ENCODE data around the gene MLEC.

DNA sequence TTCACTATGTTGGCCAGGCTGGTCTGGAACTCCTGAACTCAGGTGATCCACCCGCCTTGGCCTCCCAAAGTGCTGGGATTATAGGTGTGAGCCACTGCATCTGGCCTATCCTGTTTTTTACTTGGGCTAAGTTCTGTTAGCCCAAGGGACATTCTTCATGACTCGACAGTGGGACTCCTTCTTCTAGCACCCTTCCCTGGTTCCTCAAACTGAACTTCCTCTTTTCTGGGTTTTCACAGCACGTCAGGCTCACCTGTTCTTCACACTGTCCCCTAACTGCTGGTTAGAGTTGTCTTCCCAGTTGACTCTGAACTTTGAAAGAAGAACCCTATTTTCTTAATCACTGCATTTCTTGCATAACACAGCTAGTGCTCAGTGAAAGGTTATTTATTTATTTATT is 24.1 kb upstream of the MLEC start:
- TF ChIP-seq, protein P1, sequence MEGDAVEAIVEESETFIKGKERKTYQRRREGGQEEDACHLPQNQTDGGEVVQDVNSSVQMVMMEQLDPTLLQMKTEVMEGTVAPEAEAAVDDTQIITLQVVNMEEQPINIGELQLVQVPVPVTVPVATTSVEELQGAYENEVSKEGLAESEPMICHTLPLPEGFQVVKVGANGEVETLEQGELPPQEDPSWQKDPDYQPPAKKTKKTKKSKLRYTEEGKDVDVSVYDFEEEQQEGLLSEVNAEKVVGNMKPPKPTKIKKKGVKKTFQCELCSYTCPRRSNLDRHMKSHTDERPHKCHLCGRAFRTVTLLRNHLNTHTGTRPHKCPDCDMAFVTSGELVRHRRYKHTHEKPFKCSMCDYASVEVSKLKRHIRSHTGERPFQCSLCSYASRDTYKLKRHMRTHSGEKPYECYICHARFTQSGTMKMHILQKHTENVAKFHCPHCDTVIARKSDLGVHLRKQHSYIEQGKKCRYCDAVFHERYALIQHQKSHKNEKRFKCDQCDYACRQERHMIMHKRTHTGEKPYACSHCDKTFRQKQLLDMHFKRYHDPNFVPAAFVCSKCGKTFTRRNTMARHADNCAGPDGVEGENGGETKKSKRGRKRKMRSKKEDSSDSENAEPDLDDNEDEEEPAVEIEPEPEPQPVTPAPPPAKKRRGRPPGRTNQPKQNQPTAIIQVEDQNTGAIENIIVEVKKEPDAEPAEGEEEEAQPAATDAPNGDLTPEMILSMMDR (IDR thresholded peaks at IDR 0.05) = no peak
- no peak for TF ChIP-seq POLR2A (IDR thresholded peaks at IDR 0.05)
